ENCODE measurements around the gene PLEKHA7. TPM values are rescaled to one million over a fixed set of nuclear protein-coding genes. Genes with fewer than 3 reads are reported as not detected.

The PLEKHA7 gene
- total RNA-seq, 1 donor from 2014 or later, result 15.6 TPM

DNA sequence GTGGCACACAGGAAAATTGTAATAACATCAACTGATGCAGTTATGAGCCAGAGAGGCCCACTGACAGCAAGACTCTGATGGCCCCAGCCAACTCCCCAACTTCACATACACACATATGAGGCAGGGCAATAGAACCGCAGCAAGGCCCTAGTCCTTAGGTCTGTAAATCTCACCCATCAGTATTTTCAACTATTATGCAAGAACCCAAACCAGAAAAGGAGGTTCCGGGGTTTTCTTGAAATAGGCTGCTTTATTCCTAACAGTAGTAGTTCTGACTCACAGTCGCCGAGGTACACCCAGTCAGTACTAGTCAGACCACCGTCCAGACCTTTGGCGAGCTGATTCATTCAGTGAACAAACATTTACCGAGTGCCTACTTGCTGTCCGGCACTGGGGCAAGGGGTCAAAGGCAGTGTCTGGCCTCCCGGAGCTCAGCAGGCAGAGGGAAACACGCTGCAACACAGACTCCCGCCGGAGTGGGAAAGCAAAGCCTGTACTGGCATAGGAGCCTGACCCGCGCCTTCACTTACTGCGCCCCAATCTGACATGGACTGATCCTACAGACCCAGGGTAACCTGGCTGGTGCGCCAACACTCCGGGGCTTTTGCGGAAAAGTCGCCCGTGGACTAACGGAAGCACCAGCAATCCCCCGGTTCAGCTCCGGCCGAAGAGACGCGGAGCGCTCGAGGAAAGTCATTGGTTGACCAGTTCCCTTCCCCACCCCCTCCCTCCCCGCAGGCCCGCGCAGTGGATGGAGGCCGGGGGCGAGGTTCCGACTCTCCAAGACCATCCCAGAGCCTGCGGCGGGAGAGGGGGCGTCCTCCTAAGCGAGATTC lies 1.3 kb downstream of the PLEKHA7 start:
- H3K9me3 Mint-ChIP-seq (ENCODE audit: unreplicated experiment), result no peaks in the 10 kb centered on the region
- H3K27me3 Mint-ChIP-seq (ENCODE audit: unreplicated experiment), result no peaks in the 10 kb centered on the region
- peaks cover 1% of the 10 kb centered on the region for H3K36me3 Mint-ChIP-seq (ENCODE audit: unreplicated experiment)
- peaks cover 7% of the 10 kb centered on the region for H3K4me1 Mint-ChIP-seq (ENCODE audit: unreplicated experiment)
- H3K27ac Mint-ChIP-seq (ENCODE audit: unreplicated experiment), result no peak overlapping the region
- H3K4me3 Mint-ChIP-seq (ENCODE audit: unreplicated experiment), result no peak overlapping the region
- TF ChIP-seq, protein P1, sequence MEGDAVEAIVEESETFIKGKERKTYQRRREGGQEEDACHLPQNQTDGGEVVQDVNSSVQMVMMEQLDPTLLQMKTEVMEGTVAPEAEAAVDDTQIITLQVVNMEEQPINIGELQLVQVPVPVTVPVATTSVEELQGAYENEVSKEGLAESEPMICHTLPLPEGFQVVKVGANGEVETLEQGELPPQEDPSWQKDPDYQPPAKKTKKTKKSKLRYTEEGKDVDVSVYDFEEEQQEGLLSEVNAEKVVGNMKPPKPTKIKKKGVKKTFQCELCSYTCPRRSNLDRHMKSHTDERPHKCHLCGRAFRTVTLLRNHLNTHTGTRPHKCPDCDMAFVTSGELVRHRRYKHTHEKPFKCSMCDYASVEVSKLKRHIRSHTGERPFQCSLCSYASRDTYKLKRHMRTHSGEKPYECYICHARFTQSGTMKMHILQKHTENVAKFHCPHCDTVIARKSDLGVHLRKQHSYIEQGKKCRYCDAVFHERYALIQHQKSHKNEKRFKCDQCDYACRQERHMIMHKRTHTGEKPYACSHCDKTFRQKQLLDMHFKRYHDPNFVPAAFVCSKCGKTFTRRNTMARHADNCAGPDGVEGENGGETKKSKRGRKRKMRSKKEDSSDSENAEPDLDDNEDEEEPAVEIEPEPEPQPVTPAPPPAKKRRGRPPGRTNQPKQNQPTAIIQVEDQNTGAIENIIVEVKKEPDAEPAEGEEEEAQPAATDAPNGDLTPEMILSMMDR (IDR thresholded peaks at IDR 0.05), result no peak
- no peak for DNase-seq (ENCODE audit: extremely low spot score, unreplicated experiment)

DNA sequence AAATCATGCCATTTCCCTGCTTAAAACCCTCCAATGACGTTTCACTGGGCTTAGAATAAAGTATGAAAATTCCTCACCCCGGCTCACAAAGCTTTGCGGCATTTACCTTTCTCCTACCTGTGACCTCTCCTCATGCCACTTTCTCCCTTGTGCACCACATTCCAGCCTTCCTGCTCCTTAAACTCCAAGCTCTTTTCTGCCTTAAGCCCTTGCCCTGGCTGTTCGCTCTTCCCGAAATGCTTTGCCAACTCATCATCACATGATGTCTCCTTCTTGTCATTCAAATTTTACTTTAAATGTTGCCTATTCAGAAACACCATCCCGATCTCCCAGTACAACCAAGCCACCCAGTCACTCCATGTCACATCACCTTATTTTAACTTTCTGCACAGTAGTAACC lies 2.0 kb downstream of the PLEKHA7 start:
- H3K27me3 Mint-ChIP-seq (ENCODE audit: unreplicated experiment), result no peaks in the 10 kb centered on the region
- no peak overlapping the region for H3K27ac Mint-ChIP-seq (ENCODE audit: unreplicated experiment)
- peaks cover 7% of the 10 kb centered on the region for H3K4me1 Mint-ChIP-seq (ENCODE audit: unreplicated experiment)
- H3K9me3 Mint-ChIP-seq (ENCODE audit: unreplicated experiment), result no peaks in the 10 kb centered on the region
- DNase-seq (ENCODE audit: extremely low spot score, unreplicated experiment), result no peak
- H3K36me3 Mint-ChIP-seq (ENCODE audit: unreplicated experiment), result peaks cover 1% of the 10 kb centered on the region
- no peak overlapping the region for H3K4me3 Mint-ChIP-seq (ENCODE audit: unreplicated experiment)
- TF ChIP-seq, protein P1 (IDR thresholded peaks at IDR 0.05), result no peak

DNA sequence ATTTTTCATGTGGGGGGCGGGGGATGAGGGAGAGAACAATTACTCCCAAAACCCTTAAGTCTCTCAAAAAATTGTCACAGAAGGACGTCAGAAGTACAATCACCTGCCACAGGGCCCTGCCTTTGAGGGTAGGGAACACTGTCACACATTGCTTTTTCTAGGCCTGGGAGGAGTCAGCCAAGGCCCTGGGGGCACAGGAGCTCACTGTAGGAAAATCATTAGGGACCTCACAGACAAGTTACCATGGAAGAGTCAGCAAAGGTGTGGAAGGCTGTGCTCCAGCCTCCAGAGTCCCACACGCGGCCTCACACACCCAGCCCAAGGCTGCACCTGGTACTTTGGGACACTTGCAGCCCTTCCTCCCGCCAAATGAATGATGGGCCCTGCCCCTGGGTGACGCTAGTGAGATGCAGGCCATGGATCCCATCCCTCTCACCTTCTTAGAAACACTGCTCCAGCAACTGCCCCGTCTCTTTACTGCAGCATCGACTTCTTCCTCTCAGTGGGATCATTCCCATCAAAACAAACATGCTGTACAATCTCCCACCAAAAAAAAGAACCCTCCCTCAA lies 3.3 kb downstream of the PLEKHA7 start:
- DNase-seq (ENCODE audit: extremely low spot score, unreplicated experiment), result no peak
- Mint-ChIP-seq H3K9me3 (ENCODE audit: unreplicated experiment) (no peaks in the 10 kb centered on the region), H3K27ac (ENCODE audit: unreplicated experiment) (no peak overlapping the region), H3K4me1 (ENCODE audit: unreplicated experiment) (peaks cover 7% of the 10 kb centered on the region), H3K27me3 (ENCODE audit: unreplicated experiment) (no peaks in the 10 kb centered on the region), H3K36me3 (ENCODE audit: unreplicated experiment) (peaks cover 1% of the 10 kb centered on the region), H3K4me3 (ENCODE audit: unreplicated experiment) (no peak overlapping the region)
- TF ChIP-seq, protein P1 (IDR thresholded peaks at IDR 0.05), result no peak

DNA sequence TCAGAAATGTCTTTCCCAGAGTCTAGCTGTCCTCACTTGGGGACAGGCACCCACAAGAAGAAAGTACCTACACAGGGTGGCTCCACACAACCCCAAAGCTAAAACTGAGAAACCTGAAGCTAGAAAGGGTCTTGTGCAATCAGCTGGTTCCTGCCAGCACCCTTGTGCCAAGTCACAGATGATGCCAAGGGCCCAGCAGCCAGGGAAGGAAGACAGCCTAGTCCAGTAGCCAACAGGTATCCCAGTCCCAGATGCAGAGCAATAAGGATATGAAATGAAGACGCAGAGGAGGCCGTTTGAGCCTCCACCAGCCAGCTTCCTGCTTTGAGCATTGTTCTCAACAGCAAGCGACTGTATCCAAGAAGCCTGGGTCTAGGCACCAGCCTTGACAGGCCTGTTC lies 6.1 kb downstream of the PLEKHA7 start:
- H3K36me3 Mint-ChIP-seq (ENCODE audit: unreplicated experiment), result peaks cover 4% of the 10 kb centered on the region
- TF ChIP-seq, protein P1 (IDR thresholded peaks at IDR 0.05), result no peak
- DNase-seq (ENCODE audit: extremely low spot score, unreplicated experiment), result no peak
- no peaks in the 10 kb centered on the region for H3K4me1 Mint-ChIP-seq (ENCODE audit: unreplicated experiment)
- H3K4me3 Mint-ChIP-seq (ENCODE audit: unreplicated experiment), result no peak overlapping the region
- no peaks in the 10 kb centered on the region for H3K9me3 Mint-ChIP-seq (ENCODE audit: unreplicated experiment)
- H3K27ac Mint-ChIP-seq (ENCODE audit: unreplicated experiment), result no peak overlapping the region
- no peaks in the 10 kb centered on the region for H3K27me3 Mint-ChIP-seq (ENCODE audit: unreplicated experiment)

DNA sequence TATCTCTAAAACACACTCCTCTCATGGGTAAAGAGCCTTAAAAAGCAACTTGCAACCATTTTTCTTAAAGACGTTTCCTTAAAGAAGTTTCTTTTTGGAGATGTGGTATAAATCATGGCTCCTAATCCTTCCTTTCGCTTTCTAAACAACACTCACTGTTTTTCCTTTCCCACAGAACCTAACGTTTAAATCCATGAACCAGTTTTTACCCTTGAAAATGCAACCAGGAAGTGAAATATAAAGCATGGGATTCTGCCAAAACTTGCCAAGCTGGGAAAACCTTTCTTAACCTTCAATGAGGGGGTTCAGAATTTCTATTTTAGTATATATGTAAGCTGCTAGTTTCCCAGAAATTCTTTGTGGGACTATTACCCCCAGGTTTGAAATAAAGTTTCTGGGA lies 8.6 kb downstream of the PLEKHA7 start:
- Mint-ChIP-seq H3K4me1 (ENCODE audit: unreplicated experiment) (peaks cover 2% of the 10 kb centered on the region), H3K27ac (ENCODE audit: unreplicated experiment) (no peak overlapping the region), H3K9me3 (ENCODE audit: unreplicated experiment) (no peaks in the 10 kb centered on the region), H3K27me3 (ENCODE audit: unreplicated experiment) (no peaks in the 10 kb centered on the region), H3K36me3 (ENCODE audit: unreplicated experiment) (peaks cover 4% of the 10 kb centered on the region), H3K4me3 (ENCODE audit: unreplicated experiment) (no peak overlapping the region)
- DNase-seq (ENCODE audit: extremely low spot score, unreplicated experiment), result no peak
- TF ChIP-seq, protein P1 (IDR thresholded peaks at IDR 0.05), result no peak
